Hypothalamus (tissue), 51 donors: Measurements from ENCODE around the gene ABTB2.

Source experiments
- DNase-seq, 51 donors: peaks; one replicate each; lab custom pipeline; 2025; lab: John Stamatoyannopoulos, UW

ABTB2 gene

GRCh38 chr11:34363363-34364084 lies 5.7 kb upstream of the ABTB2 start:
- no peak for DNase-seq

GRCh38 chr11:34360046-34360445 lies 2.2 kb upstream of the ABTB2 start:
- no peak for DNase-seq

- DNase-seq: no peak
Measured at GRCh38 chr11:34359548-34359891, 1.7 kb upstream of the ABTB2 start.

- peak in 45 of 51 donors; percentile 19 to 87 (median 57) for DNase-seq
Measured at GRCh38 chr11:34358728-34359547, 1.1 kb upstream of the ABTB2 start.

GRCh38 chr11:34358258-34358727 lies 483 bp upstream of the ABTB2 start:
- peak in 27 of 51 donors; percentile 7 to 72 (median 47) for DNase-seq

GRCh38 chr11:34356913-34357700 lies 703 bp downstream of the ABTB2 start:
- peak in 34 of 51 donors; percentile 26 to 62 (median 46) for DNase-seq

- DNase-seq: peak in 15 of 51 donors; percentile 11 to 50 (median 35)
Measured at GRCh38 chr11:34356576-34356912, 1.3 kb downstream of the ABTB2 start.

GRCh38 chr11:34356130-34356529 lies 1.7 kb downstream of the ABTB2 start:
- no peak for DNase-seq

GRCh38 chr11:34355726-34356125 lies 2.1 kb downstream of the ABTB2 start:
- no peak for DNase-seq

GRCh38 chr11:34354782-34355181 lies 3.0 kb downstream of the ABTB2 start:
- DNase-seq: no peak

GRCh38 chr11:34353881-34354280 lies 3.9 kb downstream of the ABTB2 start:
- no peak for DNase-seq

GRCh38 chr11:34351687-34352469 lies 5.9 kb downstream of the ABTB2 start:
- no peak for DNase-seq

- no peak for DNase-seq
Measured at GRCh38 chr11:34351051-34351450, 6.8 kb downstream of the ABTB2 start.

GRCh38 chr11:34349882-34350281 lies 7.9 kb downstream of the ABTB2 start:
- no peak for DNase-seq

- DNase-seq: no peak
Measured at GRCh38 chr11:34348919-34349318, 8.9 kb downstream of the ABTB2 start.

GRCh38 chr11:34348096-34348495 lies 9.7 kb downstream of the ABTB2 start:
- no peak for DNase-seq

GRCh38 chr11:34346551-34346950 lies 11.3 kb downstream of the ABTB2 start:
- DNase-seq: peak in 1 of 51 donors; percentile 11

GRCh38 chr11:34345991-34346480 lies 11.8 kb downstream of the ABTB2 start:
- DNase-seq: peak in 4 of 51 donors; percentile 5 to 11 (median 10)

- no peak for DNase-seq
Measured at GRCh38 chr11:34345540-34345876, 12.3 kb downstream of the ABTB2 start.
